ENCODE data around the gene FHL3.

GRCh38 chr1:37998089-37998808 is 7.1 kb downstream of the FHL3 start:
- TF ChIP-seq CTCF (conservative IDR thresholded peaks at IDR 0.05; ENCODE audit: low read depth, low read length) (no peak), EZH2 (IDR thresholded peaks at IDR 0.05; ENCODE audit: borderline replicate concordance, low read depth, low read length, poor library complexity, severe bottlenecking) (no peak)

Measured in A673 (cell line).